ENCODE measurements around the gene SYNM.

SYNM gene

GRCh38 chr15:99165020-99165790, 60.3 kb downstream of the SYNM start:
- TF ChIP-seq CTCF (IDR thresholded peaks at IDR 0.05; ENCODE audit: borderline replicate concordance, insufficient read depth, low read depth, low read length): no peak
- no peak overlapping the region for H3K4me3 ChIP-seq (ENCODE audit: low read depth, low read length)

GRCh38 chr15:99165956-99166689, 61.2 kb downstream of the SYNM start:
- no peak for TF ChIP-seq CTCF (IDR thresholded peaks at IDR 0.05; ENCODE audit: borderline replicate concordance, insufficient read depth, low read depth, low read length)
- no peak overlapping the region for H3K4me3 ChIP-seq (ENCODE audit: low read depth, low read length)

- H3K4me3 ChIP-seq (ENCODE audit: low read depth, low read length): no peak overlapping the region
- TF ChIP-seq CTCF (IDR thresholded peaks at IDR 0.05; ENCODE audit: borderline replicate concordance, insufficient read depth, low read depth, low read length): no peak
These were observed 62.3 kb downstream of the SYNM start for GRCh38 chr15:99167201-99167600.

GRCh38 chr15:99167640-99168039, 62.8 kb downstream of the SYNM start:
- H3K4me3 ChIP-seq (ENCODE audit: low read depth, low read length): no peak overlapping the region

GRCh38 chr15:99168601-99169580, 64.0 kb downstream of the SYNM start:
- TF ChIP-seq CTCF (IDR thresholded peaks at IDR 0.05; ENCODE audit: borderline replicate concordance, insufficient read depth, low read depth, low read length): no peak
- H3K4me3 ChIP-seq (ENCODE audit: low read depth, low read length): no peak overlapping the region

More at GRCh38 chr15:99167640-99168039, 62.8 kb downstream of the SYNM start:
- TF ChIP-seq CTCF (IDR thresholded peaks at IDR 0.05; ENCODE audit: borderline replicate concordance, insufficient read depth, low read depth, low read length): no peak

GRCh38 chr15:99169769-99170311, 65.0 kb downstream of the SYNM start:
- no peak for TF ChIP-seq CTCF (IDR thresholded peaks at IDR 0.05; ENCODE audit: borderline replicate concordance, insufficient read depth, low read depth, low read length)
- H3K4me3 ChIP-seq (ENCODE audit: low read depth, low read length): no peak overlapping the region

All from GM12875 (cell line).